ENCODE measurements around the gene BTN3A1.
"Not testable (repeated sequence)": the region's sequence is repeated elsewhere in the genome, so short reads cannot be mapped to it uniquely, and the experiment has no call there.

Gene BTN3A1

DNA sequence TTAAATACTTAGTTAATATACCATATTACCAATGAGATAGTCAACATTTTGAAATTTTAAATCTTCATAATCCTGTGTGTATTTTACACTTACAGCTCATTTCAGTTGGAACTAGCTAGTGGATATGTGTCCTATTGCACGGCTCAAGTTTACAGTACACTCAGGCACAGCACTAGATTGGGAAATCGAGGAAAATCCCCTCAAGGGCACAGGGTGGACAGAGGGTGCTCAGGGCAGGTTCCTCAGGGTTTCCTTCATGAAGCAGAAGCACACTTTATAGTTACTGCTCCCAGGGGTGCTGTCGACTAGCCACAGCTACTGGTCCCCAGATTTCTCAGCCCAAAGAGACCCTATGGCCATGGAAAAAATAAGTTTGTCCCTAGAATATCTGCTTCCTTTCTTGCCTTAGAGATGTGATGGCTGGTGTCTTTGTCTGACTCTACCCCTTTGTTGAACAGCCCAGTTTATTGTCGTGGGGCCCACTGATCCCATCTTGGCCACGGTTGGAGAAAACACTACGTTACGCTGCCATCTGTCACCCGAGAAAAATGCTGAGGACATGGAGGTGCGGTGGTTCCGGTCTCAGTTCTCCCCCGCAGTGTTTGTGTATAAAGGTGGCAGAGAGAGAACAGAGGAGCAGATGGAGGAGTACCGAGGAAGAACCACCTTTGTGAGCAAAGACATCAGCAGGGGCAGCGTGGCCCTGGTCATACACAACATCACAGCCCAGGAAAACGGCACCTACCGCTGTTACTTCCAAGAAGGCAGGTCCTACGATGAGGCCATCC, 57.1 kb downstream of the BTN3A1 start:
- no peak for ATAC-seq
- TF ChIP-seq ESRRG (CRISPR knock-in tag; IDR thresholded peaks at IDR 0.05), result no peak
- TF ChIP-seq ISL1 (CRISPR knock-in tag; IDR thresholded peaks at IDR 0.05), result no peak
- TF ChIP-seq ARNTL (CRISPR knock-in tag; IDR thresholded peaks at IDR 0.05; ENCODE audit: borderline replicate concordance, low read depth), result no peak
- no peak for TF ChIP-seq GLIS3 (CRISPR knock-in tag; IDR thresholded peaks at IDR 0.05)
- TF ChIP-seq BACH2 (CRISPR knock-in tag; IDR thresholded peaks at IDR 0.05; ENCODE audit: borderline replicate concordance), result no peak
- no peak for TF ChIP-seq RARB (CRISPR knock-in tag; IDR thresholded peaks at IDR 0.05)
- TF ChIP-seq TCF4 (CRISPR knock-in tag; IDR thresholded peaks at IDR 0.05; ENCODE audit: borderline replicate concordance), result no peak
- TF ChIP-seq CSDC2 (CRISPR knock-in tag; IDR thresholded peaks at IDR 0.05), result no peak
- no peak for TF ChIP-seq ZNF8 (CRISPR knock-in tag; IDR thresholded peaks at IDR 0.05)
- no peak for TF ChIP-seq TOX (CRISPR knock-in tag; IDR thresholded peaks at IDR 0.05; ENCODE audit: borderline replicate concordance)
- TF ChIP-seq, protein P1, sequence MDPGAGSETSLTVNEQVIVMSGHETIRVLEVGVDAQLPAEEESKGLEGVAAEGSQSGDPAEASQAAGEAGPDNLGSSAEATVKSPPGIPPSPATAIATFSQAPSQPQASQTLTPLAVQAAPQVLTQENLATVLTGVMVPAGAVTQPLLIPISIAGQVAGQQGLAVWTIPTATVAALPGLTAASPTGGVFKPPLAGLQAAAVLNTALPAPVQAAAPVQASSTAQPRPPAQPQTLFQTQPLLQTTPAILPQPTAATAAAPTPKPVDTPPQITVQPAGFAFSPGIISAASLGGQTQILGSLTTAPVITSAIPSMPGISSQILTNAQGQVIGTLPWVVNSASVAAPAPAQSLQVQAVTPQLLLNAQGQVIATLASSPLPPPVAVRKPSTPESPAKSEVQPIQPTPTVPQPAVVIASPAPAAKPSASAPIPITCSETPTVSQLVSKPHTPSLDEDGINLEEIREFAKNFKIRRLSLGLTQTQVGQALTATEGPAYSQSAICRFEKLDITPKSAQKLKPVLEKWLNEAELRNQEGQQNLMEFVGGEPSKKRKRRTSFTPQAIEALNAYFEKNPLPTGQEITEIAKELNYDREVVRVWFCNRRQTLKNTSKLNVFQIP (CRISPR knock-in tag; IDR thresholded peaks at IDR 0.05; ENCODE audit: borderline replicate concordance, low read depth), result no peak
- TF ChIP-seq ZNF70 (CRISPR knock-in tag; IDR thresholded peaks at IDR 0.05), result no peak
- TF ChIP-seq PPARA (CRISPR knock-in tag; IDR thresholded peaks at IDR 0.05; ENCODE audit: borderline replicate concordance), result no peak

DNA sequence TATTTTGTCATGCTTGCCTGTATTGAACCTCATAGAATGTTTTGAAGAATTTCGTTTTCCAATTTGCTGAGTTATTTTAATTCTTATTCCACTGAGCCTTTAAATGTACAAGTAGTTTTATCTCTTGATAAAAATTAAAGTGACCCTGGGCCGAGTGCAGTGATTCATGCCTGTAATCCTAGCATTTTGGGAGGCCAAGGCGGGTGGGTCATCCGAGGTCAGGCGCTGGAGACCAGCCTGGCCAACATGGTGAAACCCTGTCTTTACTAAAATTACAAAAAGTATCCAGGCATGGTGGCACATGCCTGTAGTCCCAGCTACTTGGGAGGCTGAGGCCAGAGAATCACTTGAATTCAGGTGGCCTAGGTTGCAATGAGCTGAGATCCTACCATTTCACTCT, 59.3 kb downstream of the BTN3A1 start:
- ATAC-seq, result not testable (repeated sequence)

DNA sequence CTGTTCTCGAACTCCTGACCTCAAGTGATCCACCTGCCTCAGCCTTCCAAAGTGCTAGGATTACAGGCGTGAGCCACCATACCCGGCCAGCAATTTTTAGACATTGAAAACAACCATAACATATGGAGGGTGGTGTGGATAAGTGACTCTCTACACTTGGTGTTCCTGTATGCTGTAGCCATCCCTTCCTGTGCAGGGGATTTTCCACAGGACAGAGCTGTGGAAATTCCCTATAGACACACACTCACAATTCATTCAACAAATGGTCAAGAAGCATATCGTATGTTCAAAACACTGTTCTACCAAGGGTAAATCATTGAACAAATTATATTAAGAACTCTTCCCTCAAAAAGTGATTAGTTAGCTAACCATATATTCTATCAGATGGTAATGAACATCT, 61.9 kb downstream of the BTN3A1 start:
- ATAC-seq, result no peak
- TF ChIP-seq ISL1 (CRISPR knock-in tag; IDR thresholded peaks at IDR 0.05) (no peak), RARB (CRISPR knock-in tag; IDR thresholded peaks at IDR 0.05) (no peak), PPARA (CRISPR knock-in tag; IDR thresholded peaks at IDR 0.05; ENCODE audit: borderline replicate concordance) (no peak), ZNF8 (CRISPR knock-in tag; IDR thresholded peaks at IDR 0.05) (no peak), ESRRG (CRISPR knock-in tag; IDR thresholded peaks at IDR 0.05) (no peak), ZNF70 (CRISPR knock-in tag; IDR thresholded peaks at IDR 0.05) (no peak), ZC3H10 (CRISPR knock-in tag; IDR thresholded peaks at IDR 0.05) (no peak)
- TF ChIP-seq, protein P1 (CRISPR knock-in tag; IDR thresholded peaks at IDR 0.05; ENCODE audit: borderline replicate concordance, low read depth), result no peak
- TF ChIP-seq, protein P2, sequence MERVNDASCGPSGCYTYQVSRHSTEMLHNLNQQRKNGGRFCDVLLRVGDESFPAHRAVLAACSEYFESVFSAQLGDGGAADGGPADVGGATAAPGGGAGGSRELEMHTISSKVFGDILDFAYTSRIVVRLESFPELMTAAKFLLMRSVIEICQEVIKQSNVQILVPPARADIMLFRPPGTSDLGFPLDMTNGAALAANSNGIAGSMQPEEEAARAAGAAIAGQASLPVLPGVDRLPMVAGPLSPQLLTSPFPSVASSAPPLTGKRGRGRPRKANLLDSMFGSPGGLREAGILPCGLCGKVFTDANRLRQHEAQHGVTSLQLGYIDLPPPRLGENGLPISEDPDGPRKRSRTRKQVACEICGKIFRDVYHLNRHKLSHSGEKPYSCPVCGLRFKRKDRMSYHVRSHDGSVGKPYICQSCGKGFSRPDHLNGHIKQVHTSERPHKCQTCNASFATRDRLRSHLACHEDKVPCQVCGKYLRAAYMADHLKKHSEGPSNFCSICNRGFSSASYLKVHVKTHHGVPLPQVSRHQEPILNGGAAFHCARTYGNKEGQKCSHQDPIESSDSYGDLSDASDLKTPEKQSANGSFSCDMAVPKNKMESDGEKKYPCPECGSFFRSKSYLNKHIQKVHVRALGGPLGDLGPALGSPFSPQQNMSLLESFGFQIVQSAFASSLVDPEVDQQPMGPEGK (CRISPR knock-in tag; IDR thresholded peaks at IDR 0.05; ENCODE audit: borderline replicate concordance), result no peak

DNA sequence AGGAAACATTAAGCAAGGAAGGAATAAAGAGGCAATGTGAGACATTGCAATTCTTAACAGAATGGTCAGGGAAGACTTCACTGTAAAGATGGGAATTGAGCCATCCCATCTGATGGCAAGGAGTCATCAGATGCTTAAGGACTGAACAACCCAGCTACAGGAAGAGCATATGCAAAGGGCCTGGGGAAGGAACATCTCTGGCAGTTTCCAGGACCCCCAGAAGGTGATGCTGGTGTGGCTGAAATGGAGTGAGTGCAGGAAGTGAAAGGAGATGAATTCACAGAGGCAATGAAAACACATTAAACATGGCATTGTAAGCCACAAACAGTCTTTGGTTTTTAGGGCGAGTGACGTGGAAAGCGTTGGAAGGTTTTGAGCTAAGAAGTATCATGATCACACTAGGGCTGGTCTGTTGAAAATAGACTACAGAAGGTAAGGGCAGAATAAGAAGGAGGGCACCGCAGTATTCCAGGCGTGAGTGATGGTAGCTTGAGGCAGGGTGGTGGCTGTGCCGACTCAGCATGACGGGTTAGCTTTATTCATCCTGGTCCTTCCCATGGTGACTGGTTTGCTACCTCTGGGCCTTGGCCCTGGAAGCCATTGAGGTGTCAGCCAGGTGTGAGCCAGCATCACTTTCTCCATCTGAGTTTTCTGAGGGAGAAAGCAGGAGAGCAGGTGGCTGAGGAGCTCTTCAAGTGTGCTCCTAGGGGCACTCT, 62.5 kb downstream of the BTN3A1 start:
- ATAC-seq, result no peak
- TF ChIP-seq BACH2 (CRISPR knock-in tag; IDR thresholded peaks at IDR 0.05; ENCODE audit: borderline replicate concordance) (no peak), ZNF565 (CRISPR knock-in tag; conservative IDR thresholded peaks at IDR 0.05; ENCODE audit: low read depth) (no peak), OSR1 (CRISPR knock-in tag; IDR thresholded peaks at IDR 0.05) (no peak), TCF4 (CRISPR knock-in tag; IDR thresholded peaks at IDR 0.05; ENCODE audit: borderline replicate concordance) (no peak), ZNF8 (CRISPR knock-in tag; IDR thresholded peaks at IDR 0.05) (no peak), SNAI2 (CRISPR knock-in tag; IDR thresholded peaks at IDR 0.05) (no peak)
- TF ChIP-seq, protein P3, sequence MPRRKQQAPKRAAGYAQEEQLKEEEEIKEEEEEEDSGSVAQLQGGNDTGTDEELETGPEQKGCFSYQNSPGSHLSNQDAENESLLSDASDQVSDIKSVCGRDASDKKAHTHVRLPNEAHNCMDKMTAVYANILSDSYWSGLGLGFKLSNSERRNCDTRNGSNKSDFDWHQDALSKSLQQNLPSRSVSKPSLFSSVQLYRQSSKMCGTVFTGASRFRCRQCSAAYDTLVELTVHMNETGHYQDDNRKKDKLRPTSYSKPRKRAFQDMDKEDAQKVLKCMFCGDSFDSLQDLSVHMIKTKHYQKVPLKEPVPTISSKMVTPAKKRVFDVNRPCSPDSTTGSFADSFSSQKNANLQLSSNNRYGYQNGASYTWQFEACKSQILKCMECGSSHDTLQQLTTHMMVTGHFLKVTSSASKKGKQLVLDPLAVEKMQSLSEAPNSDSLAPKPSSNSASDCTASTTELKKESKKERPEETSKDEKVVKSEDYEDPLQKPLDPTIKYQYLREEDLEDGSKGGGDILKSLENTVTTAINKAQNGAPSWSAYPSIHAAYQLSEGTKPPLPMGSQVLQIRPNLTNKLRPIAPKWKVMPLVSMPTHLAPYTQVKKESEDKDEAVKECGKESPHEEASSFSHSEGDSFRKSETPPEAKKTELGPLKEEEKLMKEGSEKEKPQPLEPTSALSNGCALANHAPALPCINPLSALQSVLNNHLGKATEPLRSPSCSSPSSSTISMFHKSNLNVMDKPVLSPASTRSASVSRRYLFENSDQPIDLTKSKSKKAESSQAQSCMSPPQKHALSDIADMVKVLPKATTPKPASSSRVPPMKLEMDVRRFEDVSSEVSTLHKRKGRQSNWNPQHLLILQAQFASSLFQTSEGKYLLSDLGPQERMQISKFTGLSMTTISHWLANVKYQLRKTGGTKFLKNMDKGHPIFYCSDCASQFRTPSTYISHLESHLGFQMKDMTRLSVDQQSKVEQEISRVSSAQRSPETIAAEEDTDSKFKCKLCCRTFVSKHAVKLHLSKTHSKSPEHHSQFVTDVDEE (CRISPR knock-in tag; IDR thresholded peaks at IDR 0.05), result no peak
- TF ChIP-seq, protein P4, sequence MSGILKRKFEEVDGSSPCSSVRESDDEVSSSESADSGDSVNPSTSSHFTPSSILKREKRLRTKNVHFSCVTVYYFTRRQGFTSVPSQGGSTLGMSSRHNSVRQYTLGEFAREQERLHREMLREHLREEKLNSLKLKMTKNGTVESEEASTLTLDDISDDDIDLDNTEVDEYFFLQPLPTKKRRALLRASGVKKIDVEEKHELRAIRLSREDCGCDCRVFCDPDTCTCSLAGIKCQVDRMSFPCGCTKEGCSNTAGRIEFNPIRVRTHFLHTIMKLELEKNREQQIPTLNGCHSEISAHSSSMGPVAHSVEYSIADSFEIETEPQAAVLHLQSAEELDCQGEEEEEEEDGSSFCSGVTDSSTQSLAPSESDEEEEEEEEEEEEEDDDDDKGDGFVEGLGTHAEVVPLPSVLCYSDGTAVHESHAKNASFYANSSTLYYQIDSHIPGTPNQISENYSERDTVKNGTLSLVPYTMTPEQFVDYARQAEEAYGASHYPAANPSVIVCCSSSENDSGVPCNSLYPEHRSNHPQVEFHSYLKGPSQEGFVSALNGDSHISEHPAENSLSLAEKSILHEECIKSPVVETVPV (CRISPR knock-in tag; IDR thresholded peaks at IDR 0.05), result no peak
- TF ChIP-seq, protein P5, sequence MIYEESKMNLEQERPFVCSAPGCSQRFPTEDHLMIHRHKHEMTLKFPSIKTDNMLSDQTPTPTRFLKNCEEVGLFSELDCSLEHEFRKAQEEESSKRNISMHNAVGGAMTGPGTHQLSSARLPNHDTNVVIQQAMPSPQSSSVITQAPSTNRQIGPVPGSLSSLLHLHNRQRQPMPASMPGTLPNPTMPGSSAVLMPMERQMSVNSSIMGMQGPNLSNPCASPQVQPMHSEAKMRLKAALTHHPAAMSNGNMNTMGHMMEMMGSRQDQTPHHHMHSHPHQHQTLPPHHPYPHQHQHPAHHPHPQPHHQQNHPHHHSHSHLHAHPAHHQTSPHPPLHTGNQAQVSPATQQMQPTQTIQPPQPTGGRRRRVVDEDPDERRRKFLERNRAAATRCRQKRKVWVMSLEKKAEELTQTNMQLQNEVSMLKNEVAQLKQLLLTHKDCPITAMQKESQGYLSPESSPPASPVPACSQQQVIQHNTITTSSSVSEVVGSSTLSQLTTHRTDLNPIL (CRISPR knock-in tag; IDR thresholded peaks at IDR 0.05; ENCODE audit: low read depth), result no peak
